ENCODE results near the gene C1orf105. TPM values are rescaled to one million over a fixed set of nuclear protein-coding genes. Genes with fewer than 3 reads are reported as not detected.
"Not testable (repeated sequence)": the region's sequence is repeated elsewhere in the genome, so short reads cannot be mapped to it uniquely, and the experiment has no call there.

The C1orf105 gene
- total RNA-seq, 4 donors from 2014 or later, result 0.89 to 1.5 (median 1.5) TPM; not detected in 1

DNA sequence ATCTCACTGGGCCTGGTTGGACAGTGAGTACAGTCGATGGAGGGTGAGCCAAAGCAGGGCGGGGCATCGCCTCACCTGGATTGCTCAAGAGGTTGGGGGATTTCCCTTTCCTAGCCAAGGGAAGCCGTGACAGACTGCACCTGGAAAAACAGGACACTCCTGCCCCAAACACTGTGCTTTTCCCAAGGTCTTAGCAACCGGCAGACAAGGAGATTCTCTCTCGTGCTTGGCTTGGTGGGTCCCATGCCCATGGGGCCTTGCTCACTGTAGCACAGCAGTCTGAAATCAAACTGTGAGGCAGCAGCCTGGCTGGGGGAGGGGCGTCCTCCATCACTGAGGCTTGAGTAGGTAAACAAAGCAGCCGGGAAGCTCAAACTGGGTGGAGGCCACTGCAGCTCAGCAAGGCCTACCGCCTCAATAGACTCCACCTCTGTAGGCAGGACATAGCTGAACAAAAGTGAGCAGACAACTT lies 11.3 kb downstream of the C1orf105 start:
- TF ChIP-seq POLR2A (IDR thresholded peaks at IDR 0.05), result no peak
- Histone ChIP-seq H3K27me3 (no peaks in the 10 kb centered on the region), H3K4me3 (peak overlapping the region; percentile 20), H3K27ac (peak overlapping the region; percentile 85), H3K4me1 (peaks cover 18% of the 10 kb centered on the region), H3K9me3 (no peaks in the 10 kb centered on the region), H3K36me3 (no peaks in the 10 kb centered on the region)
- no peak for DNase-seq (ENCODE audit: low spot score in 2 of 2)
- WGBS, result 42% methylated on average over 9 of the region's 9 CpGs

DNA sequence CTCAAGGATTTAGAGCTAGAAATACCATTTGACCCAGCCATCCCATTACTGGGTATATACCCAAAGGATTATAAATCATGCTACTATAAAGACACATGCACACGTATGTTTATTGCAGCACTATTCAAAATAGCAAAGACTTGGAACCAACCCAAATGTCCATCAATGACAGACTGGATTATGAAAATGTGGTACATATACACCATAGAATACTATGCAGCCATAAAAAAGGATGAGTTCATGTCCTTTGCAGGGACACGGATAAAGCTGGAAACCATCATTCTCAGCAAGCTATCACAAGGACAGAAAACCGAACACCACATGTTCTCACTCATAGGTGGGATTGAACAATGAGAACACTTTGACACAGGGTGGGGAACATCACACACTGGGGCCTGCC lies 16.7 kb downstream of the C1orf105 start:
- not testable (repeated sequence) for H3K9me3 ChIP-seq; H3K27me3 ChIP-seq; H3K27ac ChIP-seq; DNase-seq (ENCODE audit: low spot score in 2 of 2); H3K4me3 ChIP-seq; H3K36me3 ChIP-seq
- H3K4me1 ChIP-seq, result peaks cover 11% of the 10 kb centered on the region
- WGBS, result 87% methylated on average over 3 of the region's 3 CpGs

DNA sequence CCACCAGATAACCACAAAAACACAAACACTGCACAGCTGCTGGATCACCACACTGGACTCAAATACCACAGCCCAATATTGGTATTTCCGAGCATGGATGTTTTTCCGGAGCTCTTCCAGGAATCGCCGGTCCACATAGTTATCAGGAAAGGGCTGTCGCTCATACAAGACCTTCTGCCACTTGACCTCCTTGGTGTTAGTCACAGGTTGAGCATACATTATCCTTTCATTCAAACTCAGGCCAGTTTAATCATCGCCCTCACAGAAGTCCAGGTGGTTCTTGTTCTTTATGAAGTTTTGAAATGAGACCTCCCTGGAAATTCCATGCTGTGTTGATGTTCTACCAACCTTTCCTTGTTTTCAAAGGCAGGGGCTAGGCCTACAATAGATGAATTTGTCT lies 21.9 kb downstream of the C1orf105 start:
- TF ChIP-seq POLR2A (IDR thresholded peaks at IDR 0.05) (no peak), POLR2AphosphoS5 (IDR thresholded peaks at IDR 0.05) (no peak), EP300 (IDR thresholded peaks at IDR 0.05) (no peak)
- TF ChIP-seq, protein P1, sequence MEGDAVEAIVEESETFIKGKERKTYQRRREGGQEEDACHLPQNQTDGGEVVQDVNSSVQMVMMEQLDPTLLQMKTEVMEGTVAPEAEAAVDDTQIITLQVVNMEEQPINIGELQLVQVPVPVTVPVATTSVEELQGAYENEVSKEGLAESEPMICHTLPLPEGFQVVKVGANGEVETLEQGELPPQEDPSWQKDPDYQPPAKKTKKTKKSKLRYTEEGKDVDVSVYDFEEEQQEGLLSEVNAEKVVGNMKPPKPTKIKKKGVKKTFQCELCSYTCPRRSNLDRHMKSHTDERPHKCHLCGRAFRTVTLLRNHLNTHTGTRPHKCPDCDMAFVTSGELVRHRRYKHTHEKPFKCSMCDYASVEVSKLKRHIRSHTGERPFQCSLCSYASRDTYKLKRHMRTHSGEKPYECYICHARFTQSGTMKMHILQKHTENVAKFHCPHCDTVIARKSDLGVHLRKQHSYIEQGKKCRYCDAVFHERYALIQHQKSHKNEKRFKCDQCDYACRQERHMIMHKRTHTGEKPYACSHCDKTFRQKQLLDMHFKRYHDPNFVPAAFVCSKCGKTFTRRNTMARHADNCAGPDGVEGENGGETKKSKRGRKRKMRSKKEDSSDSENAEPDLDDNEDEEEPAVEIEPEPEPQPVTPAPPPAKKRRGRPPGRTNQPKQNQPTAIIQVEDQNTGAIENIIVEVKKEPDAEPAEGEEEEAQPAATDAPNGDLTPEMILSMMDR (IDR thresholded peaks at IDR 0.05), result no peak
- H3K4me3 ChIP-seq, result peak overlapping the region; percentile 84
- no peak for DNase-seq (ENCODE audit: low spot score in 2 of 2)
- H3K4me1 ChIP-seq, result peaks cover 26% of the 10 kb centered on the region
- no peaks in the 10 kb centered on the region for H3K9me3 ChIP-seq
- 96% methylated on average over 6 of the region's 6 CpGs for WGBS
- no peaks in the 10 kb centered on the region for H3K36me3 ChIP-seq
- no peak overlapping the region for H3K27ac ChIP-seq
- H3K27me3 ChIP-seq, result no peaks in the 10 kb centered on the region

DNA sequence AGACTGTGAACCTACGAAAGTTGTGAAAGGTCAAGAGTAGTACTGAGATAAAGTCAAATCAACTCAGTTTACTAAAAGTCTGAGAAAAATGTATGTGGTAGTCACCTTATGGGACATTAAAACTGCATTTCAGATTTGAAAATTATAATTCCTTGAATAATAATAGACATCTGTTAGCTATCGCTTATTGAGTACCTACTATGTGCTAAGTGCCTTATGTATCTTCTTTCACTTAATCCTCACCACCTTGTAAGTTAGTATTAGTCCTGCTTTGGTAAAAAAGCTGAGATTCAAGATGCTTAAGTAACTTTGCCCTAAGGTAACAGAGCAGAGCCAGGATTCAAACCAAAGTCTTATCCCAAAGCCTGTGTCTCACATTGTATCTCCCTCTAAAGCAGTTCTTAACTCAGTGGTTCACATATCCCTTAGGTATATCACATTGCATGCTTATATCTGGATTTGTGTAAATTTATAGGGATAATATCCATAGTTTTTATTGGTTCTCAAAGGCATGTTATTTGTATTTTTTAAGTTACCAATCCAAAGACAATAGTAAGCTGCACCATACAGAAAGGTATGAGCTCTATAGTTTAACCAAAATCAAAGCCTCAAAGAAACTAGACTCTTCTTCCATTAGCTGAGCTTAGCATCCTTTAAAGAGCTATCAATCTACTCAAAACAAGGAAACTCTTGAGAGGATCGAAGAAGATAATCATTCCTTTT lies 22.5 kb downstream of the C1orf105 start:
- no peaks in the 10 kb centered on the region for H3K9me3 ChIP-seq
- TF ChIP-seq, protein P1 (IDR thresholded peaks at IDR 0.05), result no peak
- no peak for TF ChIP-seq EP300 (IDR thresholded peaks at IDR 0.05)
- no peak for TF ChIP-seq POLR2A (IDR thresholded peaks at IDR 0.05)
- TF ChIP-seq POLR2AphosphoS5 (IDR thresholded peaks at IDR 0.05), result no peak
- peak overlapping the region; percentile 84 for H3K4me3 ChIP-seq
- peaks cover 26% of the 10 kb centered on the region for H3K4me1 ChIP-seq
- H3K27me3 ChIP-seq, result no peaks in the 10 kb centered on the region
- WGBS, result 64% methylated on average over 3 of the region's 3 CpGs
- no peaks in the 10 kb centered on the region for H3K36me3 ChIP-seq
- H3K27ac ChIP-seq, result peak overlapping the region; percentile 86
- no peak for DNase-seq (ENCODE audit: low spot score in 2 of 2)

DNA sequence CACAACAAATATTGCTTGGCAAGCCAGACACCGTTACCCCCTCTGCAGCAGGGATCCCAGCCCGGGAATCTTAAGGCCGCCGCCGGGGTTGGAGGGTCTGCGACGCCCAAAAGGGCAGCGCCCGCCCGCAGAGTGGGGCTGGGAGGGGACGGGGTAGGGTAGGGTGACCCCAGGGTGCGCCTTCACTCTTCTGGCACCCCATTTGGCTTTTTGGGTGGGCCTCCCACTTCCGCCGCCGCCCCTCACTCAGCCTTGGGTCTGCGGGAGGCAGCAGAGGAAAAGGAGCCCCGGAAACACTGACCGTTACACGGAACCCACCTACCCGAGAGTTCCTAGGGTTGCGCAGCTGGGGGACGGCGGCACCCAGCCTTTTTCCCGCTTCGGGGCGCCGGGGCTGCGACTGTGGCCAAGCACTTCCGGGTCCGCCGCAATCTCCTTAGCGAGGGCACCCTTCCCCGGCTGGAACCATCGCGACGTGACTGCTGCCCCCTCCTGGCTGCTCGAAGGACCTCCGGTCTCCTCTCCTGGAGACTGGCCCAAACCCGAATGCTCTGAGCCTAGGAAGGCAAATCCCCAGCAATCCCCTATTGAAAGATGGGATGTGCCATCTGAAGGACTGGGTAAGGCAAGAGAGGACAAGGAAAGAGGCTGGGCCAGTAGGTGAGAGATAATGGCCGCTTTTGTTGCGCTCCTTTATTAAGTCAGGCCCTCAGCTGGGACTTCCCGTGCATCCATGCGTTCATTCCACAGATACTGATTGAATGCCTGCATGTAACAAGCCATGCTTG lies 23.4 kb downstream of the C1orf105 start, which contains the start of gene PIGC:
Gene PIGC (minus strand): TSS at position 404 of the 788 bp plus-strand sequence. CDS start 1,447 bp downstream, outside the sequence.
- Histone ChIP-seq H3K27ac (peak within 1 kb of the TSS; percentile 86), H3K9me3 (no peaks in the 10 kb centered on the region), H3K36me3 (no peaks in the 10 kb centered on the region), H3K27me3 (no peaks in the 10 kb centered on the region), H3K4me1 (peaks cover 29% of the 10 kb centered on the region), H3K4me3 (peak within 1 kb of the TSS; percentile 84)
- DNase-seq (ENCODE audit: low spot score in 2 of 2), result peak; percentile 94 to 97
- TF ChIP-seq EP300 (IDR thresholded peaks at IDR 0.05) (no peak), POLR2AphosphoS5 (IDR thresholded peaks at IDR 0.05) (peak in 1 of 3 donors; percentile 44)
- TF ChIP-seq, protein P1 (IDR thresholded peaks at IDR 0.05), result peak; percentile 60 to 86
- WGBS, result 15% methylated on average over 21 of the region's 43 CpGs

DNA sequence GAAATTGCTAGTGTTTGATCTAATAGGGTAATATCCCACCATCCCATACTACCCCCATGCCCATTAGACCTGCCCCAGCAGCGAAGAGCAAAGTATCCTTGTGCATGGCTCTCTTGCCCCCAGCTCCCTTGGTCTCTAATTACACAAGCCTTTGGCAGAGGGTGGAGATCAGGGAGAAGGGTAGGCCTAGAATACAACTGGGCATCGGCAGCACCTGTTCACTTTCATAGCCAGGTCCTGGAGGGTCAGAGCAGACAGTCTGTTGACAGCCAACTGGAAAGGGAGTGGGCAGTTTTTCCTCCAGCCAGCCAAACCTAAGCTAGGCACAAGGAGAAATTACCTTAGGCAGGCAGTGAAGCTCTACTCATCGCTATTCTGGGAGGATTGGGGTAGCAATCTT lies 26.1 kb downstream of the C1orf105 start:
- no peaks in the 10 kb centered on the region for H3K36me3 ChIP-seq
- DNase-seq (ENCODE audit: low spot score in 2 of 2), result no peak
- no peaks in the 10 kb centered on the region for H3K27me3 ChIP-seq
- H3K9me3 ChIP-seq, result no peaks in the 10 kb centered on the region
- no peak overlapping the region for H3K4me3 ChIP-seq
- H3K27ac ChIP-seq, result no peak overlapping the region
- WGBS, result 95% methylated on average over 3 of the region's 3 CpGs
- TF ChIP-seq POLR2AphosphoS5 (IDR thresholded peaks at IDR 0.05), result no peak
- no peak for TF ChIP-seq EP300 (IDR thresholded peaks at IDR 0.05)
- no peak for TF ChIP-seq POLR2A (IDR thresholded peaks at IDR 0.05)
- TF ChIP-seq, protein P1 (IDR thresholded peaks at IDR 0.05), result no peak
- H3K4me1 ChIP-seq, result peaks cover 49% of the 10 kb centered on the region

Measured in suprapubic skin (tissue), 4 donors.